Fibroblast of the aortic adventitia (primary cell): Measurements from ENCODE around the gene ZNF768. TPM values are rescaled to one million over a fixed set of nuclear protein-coding genes. Genes with fewer than 3 reads are reported as not detected.

Experiments
- DNase-seq: peaks from one replicate; pipeline ENCODE4 v3.0.0-alpha.2; 2010; ENCODE audit warnings: low read depth
- H3K4me3 ChIP-seq: 2 replicates; pipeline ENCODE4 v1.5.1; 2011; ENCODE audit warnings: low read depth, mild to moderate bottlenecking, control low read depth, low read length, moderate library complexity
- CTCF ChIP-seq: IDR thresholded peaks from 2 replicates; pipeline ENCODE4 v1.5.1; 2011; ENCODE audit warnings: mild to moderate bottlenecking, low read length, control low read depth, inconsistent platforms; ENCODE audit not compliant: insufficient read depth
- total RNA-seq: library from RNA; depleted of rRNA; stranded (reverse); fragments of >200 nt; gene quantifications from 2 replicates; pipeline ENCODE4 v1.2.3, GENCODE V29; 2012; ENCODE audit warnings: low replicate concordance

ZNF768 gene
- total RNA-seq, 1 donor, result 21.6 TPM

GRCh38 chr16:30515275-30515674 is 11.1 kb downstream of the ZNF768 start:
- H3K4me3 ChIP-seq, result no peak overlapping the region
- TF ChIP-seq CTCF, result no peak

GRCh38 chr16:30511509-30511908 is 14.9 kb downstream of the ZNF768 start:
- H3K4me3 ChIP-seq, result no peak overlapping the region
- no peak for DNase-seq
- TF ChIP-seq CTCF, result no peak

More at GRCh38 chr16:30515275-30515674, 11.1 kb downstream of the ZNF768 start:
- no peak for DNase-seq

GRCh38 chr16:30510376-30510938 is 15.9 kb downstream of the ZNF768 start:
- no peak for TF ChIP-seq CTCF
- H3K4me3 ChIP-seq, result no peak overlapping the region
- DNase-seq, result no peak

- no peak overlapping the region for H3K4me3 ChIP-seq
- no peak for DNase-seq
- TF ChIP-seq CTCF, result no peak
Measured at GRCh38 chr16:30509081-30509765, 17.1 kb downstream of the ZNF768 start.

- no peak overlapping the region for H3K4me3 ChIP-seq
- TF ChIP-seq CTCF, result no peak
- DNase-seq, result no peak
Measured at GRCh38 chr16:30503403-30504296, 22.7 kb downstream of the ZNF768 start.

- TF ChIP-seq CTCF, result no peak
- no peak for DNase-seq
- no peak overlapping the region for H3K4me3 ChIP-seq
Measured at GRCh38 chr16:30499284-30499683, 27.1 kb downstream of the ZNF768 start.
